GM12891 (cell line): ENCODE measurements around the gene JAZF1.

Source experiments
- PAX5 ChIP-seq: IDR thresholded peaks from 2 replicates; pipeline ENCODE4 v1.6.1; 2011; ENCODE audit warnings: low read length, moderate library complexity, mild to moderate bottlenecking; ENCODE audit not compliant: insufficient read depth, severe bottlenecking
- POLR2A ChIP-seq: IDR thresholded peaks from 2 replicates; pipeline ENCODE4 v1.6.1; 2011; ENCODE audit warnings: low read depth, low read length, control low read depth
- POLR2AphosphoS5 ChIP-seq: IDR thresholded peaks from 2 replicates; pipeline ENCODE4 v1.6.1; 2011; ENCODE audit warnings: low read depth, low read length, control low read depth

DNA sequence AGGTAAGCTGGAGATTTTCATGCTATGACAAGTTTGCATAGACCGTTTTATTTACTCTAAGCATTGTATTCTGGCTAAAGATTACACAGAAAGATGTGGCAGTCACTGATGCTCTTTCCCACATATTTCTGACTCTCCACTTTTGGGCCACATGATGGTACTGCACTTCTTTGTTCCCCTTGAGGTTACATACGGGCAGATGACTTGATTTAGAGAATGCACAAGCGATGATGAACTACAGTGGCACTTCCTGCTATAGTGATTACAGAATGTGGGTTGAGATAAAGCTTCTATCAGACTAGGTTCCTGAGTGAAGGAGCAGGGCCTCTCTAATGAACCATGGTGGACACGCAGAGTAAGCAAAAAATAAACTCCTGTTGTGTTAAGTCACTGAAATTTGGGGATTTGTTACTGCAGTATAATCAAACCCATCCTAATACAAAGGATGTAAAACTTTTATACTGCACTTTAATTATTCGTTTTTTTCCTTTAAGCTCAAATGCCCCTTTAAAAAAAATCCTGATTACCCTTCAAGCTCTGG, 262.8 kb downstream of the JAZF1 start:
- TF ChIP-seq POLR2A (no peak), POLR2AphosphoS5 (no peak), PAX5 (no peak)
